GM21529 (cell line): ENCODE measurements around the gene MGAT4A.

ENCODE experiments used
- ATAC-seq: cut with Tn5 transposase; IDR thresholded peaks from one replicate; pipeline ENCODE4 v1.9.1; 2021; ENCODE audit not compliant: unreplicated experiment

MGAT4A gene

GRCh38 chr2:98731041-98731893 lies at the start of gene MGAT4A:
Gene MGAT4A (minus strand): TSS chr2:98731132. CDS start chr2:98726332, 4,800 bp downstream.
- peak; percentile 78 for ATAC-seq

DNA sequence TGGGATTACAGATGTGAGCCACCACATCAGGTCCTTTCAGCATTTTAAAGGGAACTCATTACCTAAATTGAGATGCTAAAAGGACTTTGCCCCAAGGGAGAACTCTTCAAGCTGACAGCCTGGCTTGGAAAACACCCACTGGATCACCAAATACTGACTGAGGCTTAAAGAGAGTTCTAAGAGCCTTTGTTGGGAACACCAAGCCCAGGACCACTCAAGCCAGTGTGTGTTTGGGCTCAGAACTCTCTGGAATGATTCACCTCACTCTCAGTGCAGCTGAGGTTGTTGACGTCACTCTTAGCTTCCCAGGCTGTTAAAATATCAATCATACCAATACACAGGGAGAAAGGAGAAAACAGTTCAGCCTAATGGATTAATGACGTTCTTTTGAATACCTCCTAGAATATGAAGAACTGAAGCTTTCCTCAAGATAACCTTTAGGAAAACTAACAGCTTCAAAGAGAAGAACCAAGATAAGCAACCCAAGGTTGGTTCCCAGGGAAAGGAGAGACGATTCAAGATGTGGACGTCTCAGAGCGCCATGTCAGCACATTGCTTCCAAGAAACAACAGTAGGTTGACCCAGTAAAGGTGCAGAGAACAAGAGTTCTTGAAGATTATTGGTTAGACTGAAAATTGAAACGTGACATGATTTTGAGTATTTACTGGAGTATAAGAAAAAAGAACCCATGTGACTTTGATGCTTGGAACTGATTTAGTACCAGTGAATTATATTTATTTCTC lies 48.0 kb upstream of the MGAT4A start:
- ATAC-seq: no peak

DNA sequence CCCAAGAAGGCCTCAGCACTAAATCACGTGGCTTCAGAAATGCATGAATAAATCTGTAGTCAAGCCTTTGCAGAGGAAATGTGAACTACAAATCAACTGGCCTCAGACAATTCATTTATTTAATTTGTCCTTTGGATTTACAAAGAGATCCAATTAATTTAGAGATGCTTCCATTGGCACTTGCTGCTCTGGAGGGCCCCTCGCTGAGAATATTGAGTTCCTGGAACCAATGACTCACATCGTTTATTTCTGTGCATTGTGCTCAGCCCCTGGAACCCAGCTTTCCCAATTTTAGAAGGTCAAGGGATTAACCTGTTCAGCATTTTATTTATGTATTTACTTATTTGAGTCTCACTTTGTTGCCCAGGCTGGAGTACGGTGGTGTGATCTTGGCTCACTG lies 47.2 kb upstream of the MGAT4A start:
- no peak for ATAC-seq

- ATAC-seq: no peak
Observed at GRCh38 chr2:98777710-98778109, 46.8 kb upstream of the MGAT4A start.

GRCh38 chr2:98777076-98777475 lies 46.1 kb upstream of the MGAT4A start:
- ATAC-seq: no peak

DNA sequence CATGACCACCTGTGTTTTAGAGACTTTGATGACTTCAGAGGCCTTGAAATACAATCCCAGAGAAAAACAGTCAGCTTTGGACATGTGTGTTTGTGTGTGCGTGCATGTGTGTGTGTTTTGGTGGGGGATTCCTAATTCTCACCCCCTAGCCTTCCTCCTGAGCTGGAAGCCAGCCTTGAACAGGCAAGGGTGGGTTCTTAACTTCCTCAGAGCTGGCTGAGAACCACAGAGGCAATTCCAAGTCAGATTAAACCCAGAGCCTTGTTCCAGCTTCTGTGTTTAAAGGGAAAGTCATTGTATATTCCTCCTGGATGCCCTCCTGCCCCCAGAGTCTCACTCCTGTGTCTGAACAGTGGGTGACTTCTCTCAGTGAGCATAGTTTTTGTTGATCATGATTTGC lies 45.2 kb upstream of the MGAT4A start:
- no peak for ATAC-seq

- ATAC-seq: no peak
Observed at GRCh38 chr2:98775146-98775986, 44.4 kb upstream of the MGAT4A start.

GRCh38 chr2:98773907-98774306 lies 43.0 kb upstream of the MGAT4A start:
- no peak for ATAC-seq

- no peak for ATAC-seq
Observed at GRCh38 chr2:98773169-98773568, 42.2 kb upstream of the MGAT4A start.

GRCh38 chr2:98772536-98772935 lies 41.6 kb upstream of the MGAT4A start:
- ATAC-seq: no peak

DNA sequence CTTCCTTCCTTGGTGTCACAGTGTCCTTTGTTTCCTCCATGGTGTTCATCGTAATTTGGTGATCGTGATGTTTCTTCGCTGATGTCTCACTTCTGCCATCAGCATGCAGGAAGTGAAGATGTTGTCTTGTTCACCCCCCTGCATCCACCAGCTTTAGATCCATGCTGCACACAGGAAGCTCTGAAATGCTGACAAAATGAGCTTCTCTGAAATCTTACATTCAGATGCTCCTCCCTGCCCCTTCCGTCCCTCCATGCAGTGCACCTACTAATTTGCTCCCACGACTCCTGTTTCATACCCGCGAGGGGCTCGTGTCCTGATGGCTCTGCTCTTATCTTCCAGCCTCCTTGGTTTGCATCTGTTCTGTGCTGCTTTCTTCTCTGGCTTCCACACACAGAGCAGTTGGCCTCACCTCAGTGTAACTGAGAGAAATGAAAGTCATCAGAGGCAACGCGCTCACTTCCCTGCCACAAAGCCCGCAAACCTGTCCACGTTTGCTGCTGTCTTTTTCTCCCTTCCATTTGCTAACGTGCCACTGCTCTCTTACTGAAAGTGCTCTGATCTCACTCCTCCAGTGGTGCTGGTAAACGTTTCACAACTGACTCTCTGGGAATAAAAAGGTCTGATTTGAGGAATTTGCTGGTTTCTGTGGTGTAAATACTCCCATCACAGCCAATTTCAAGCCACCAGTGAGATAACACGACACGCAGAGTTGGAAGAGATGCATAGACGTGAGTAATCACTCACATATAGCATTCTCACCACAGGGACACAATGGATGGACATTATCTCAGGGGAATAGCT lies 41.0 kb upstream of the MGAT4A start:
- ATAC-seq: peak; percentile 65

GRCh38 chr2:98771264-98771663 lies 40.3 kb upstream of the MGAT4A start:
- ATAC-seq: no peak

- ATAC-seq: no peak
Observed at GRCh38 chr2:98769784-98770183, 38.9 kb upstream of the MGAT4A start.

- no peak for ATAC-seq
Observed at GRCh38 chr2:98769114-98769476, 38.2 kb upstream of the MGAT4A start.

- ATAC-seq: no peak
Observed at GRCh38 chr2:98768384-98769113, 37.6 kb upstream of the MGAT4A start.

DNA sequence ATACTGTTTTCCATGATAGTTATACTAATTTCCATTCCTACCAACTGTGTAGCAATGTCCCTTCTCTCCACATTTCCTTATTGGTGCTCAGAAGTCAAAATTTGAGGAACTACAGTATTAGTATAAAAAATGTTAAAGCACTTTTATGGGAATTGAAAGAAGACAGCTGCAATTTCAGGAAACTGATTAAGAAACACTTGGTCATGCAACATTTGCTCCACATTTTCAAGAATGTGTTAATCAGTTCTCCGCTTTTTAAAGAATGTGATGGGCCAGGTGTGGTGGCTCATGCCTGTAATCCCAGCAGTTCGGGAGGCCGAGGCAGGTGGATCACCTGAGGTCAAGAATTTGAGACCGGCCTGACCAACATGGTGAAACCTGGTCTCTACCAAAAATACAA lies 33.6 kb upstream of the MGAT4A start:
- ATAC-seq: no peak

DNA sequence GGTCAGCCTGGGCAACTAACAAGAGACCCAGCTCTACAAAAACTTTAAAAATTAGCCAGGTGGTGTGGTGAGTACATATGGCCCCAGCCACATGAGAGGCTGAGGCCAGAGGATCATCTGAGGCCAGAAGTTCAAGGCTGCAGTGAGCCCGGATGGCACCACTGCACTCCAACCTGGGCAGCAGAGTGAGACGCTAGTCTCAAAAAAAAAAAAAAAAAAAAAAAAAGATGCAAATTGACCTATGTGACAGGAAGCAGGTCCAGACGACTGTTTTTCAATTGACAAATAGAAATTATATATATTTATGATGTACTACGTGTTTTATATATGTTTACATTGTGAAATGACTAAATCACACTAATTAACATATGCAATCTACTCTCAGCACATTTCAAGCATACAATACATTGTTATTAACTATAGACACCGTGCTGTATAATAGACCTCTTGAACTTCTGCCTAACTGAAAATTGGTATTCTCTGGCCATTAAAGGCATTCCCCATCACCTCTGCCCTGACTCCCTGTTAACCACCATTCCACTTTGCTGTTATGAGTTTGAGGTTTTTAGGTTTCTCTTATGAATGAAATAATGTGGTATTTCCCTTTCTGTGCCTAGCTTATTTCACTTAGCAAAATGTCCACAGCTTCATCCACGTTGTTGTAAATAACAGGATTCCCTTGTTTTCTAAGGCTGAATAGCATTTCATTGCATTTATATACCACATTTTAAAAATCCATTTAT lies 32.4 kb upstream of the MGAT4A start:
- ATAC-seq: no peak

DNA sequence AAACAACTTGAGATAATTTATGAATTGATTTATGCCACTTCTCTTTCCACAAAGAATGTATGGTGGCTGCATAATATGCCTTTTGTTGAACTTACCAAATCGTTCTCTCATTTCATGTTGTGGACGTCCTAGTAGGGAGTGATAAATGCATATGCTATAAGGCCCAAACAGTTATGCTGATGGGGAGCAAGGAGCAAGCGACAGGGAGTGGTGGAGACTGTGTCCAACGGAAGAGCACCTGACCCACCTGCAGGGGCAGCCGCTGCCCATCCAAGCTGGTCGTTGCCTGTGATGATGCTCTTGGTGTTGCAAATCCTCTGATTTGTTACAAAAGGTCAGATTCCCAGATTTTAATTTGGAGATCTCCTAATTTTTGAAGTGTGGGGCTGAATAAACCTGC lies 31.0 kb upstream of the MGAT4A start:
- no peak for ATAC-seq

DNA sequence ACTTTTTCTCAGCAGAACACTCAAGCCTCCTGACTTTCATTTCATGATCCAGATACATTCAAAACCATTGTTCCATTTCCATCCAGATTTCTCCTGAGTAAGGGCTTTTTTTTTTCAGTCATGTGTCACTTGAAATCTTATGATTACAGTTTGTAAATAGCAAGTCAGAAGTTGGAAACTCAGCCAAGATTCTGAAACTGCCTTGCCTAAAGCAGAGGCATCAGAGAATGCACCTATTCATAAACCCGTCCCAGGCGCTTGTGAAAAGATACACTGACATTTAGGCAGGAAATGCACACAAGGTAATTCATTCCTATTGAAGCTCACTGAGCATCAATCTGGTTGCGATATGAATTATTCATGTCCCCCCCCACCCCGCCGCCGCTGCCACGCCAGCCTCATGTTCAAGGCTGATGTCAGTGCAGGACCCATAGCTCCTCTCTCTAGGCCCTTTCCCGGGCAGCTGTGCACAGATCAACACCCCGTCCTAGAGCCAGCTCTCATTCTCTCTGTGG lies 30.4 kb upstream of the MGAT4A start:
- no peak for ATAC-seq
